SH-SY5Y (cell line): ENCODE data around the gene EXD3.

Experiments
- GATA2 ChIP-seq: IDR thresholded peaks from 2 replicates; pipeline ENCODE4 v1.6.1; 2011; ENCODE audit warnings: mild to moderate bottlenecking, low read depth, low read length
- GATA3 ChIP-seq: IDR thresholded peaks from 2 replicates; pipeline ENCODE4 v1.6.1; 2011; ENCODE audit warnings: low read depth, mild to moderate bottlenecking, low read length, moderate library complexity

- TF ChIP-seq GATA2: no peak
- TF ChIP-seq GATA3: no peak
Measured at GRCh38 chr9:137428841-137429545, 6.0 kb upstream of the EXD3 start.
